OCI-LY7 (cell line): Measurements from ENCODE around the gene RGL1. TPM values are rescaled to one million over a fixed set of nuclear protein-coding genes. Genes with fewer than 3 reads are reported as not detected.

Experiments used
- BruUV-seq: library from RNA; stranded (reverse); fragments of 400-500 nt; replicated peaks from 2 replicates; lab custom pipeline; 2021; lab: Mats Ljungman, UMichigan
- CTCF ChIA-PET: fragments of 300-600 bp; sonication (Branson Sonifier 250); formaldehyde crosslinking; loops from one replicate; lab custom pipeline; 2022; ENCODE audit warnings: antibody characterized with exemption; ENCODE audit not compliant: unreplicated experiment; lab: Charles Lee
- POLR2A ChIA-PET: fragments of 300-600 bp; sonication (Branson Sonifier 250); formaldehyde crosslinking; loops from one replicate; lab custom pipeline; 2022; ENCODE audit warnings: antibody characterized with exemption; lab: Charles Lee
- DNase-seq: peaks from one replicate; pipeline ENCODE4 v3.0.0-alpha.2; 2015; ENCODE audit warnings: low spot score
- H2AFZ ChIP-seq: fragments of 200-600 bp; sonication (generic), shearing (Covaris generic); 2 replicates; pipeline ENCODE4 v1.6.1; 2014; ENCODE audit warnings: mild to moderate bottlenecking, antibody characterized with exemption, low read length, moderate library complexity
- H3K27ac ChIP-seq: fragments of 200-600 bp; sonication (generic); 2 replicates; pipeline ENCODE4 v1.5.1; 2014; ENCODE audit warnings: mixed run types, low read depth, mild to moderate bottlenecking, moderate library complexity, low read length, inconsistent platforms; ENCODE audit not compliant: poor library complexity, severe bottlenecking
- H3K36me3 ChIP-seq: fragments of 200-600 bp; sonication (generic); 2 replicates; pipeline ENCODE4 v1.6.1; 2014; ENCODE audit warnings: mild to moderate bottlenecking, antibody characterized with exemption, low read length, moderate library complexity, mixed read lengths; ENCODE audit not compliant: insufficient read depth
- H3K4me1 ChIP-seq: fragments of 200-600 bp; sonication (generic); 2 replicates; pipeline ENCODE4 v1.5.1; 2014; ENCODE audit warnings: mild to moderate bottlenecking, low read length; ENCODE audit not compliant: insufficient read depth, poor library complexity, severe bottlenecking
- H3K4me2 ChIP-seq: fragments of 200-600 bp; sonication (generic); 2 replicates; pipeline ENCODE4 v1.6.1; 2014; ENCODE audit warnings: mild to moderate bottlenecking, low read length
- H3K4me3 ChIP-seq: fragments of 200-600 bp; sonication (generic); 2 replicates; pipeline ENCODE4 v1.5.1; 2014; ENCODE audit warnings: mild to moderate bottlenecking, low read depth, low read length; ENCODE audit not compliant: poor library complexity, severe bottlenecking
- H3K79me2 ChIP-seq: fragments of 200-600 bp; sonication (generic); 2 replicates; pipeline ENCODE4 v1.6.1; 2016; ENCODE audit warnings: low read depth, mild to moderate bottlenecking, low read length, moderate library complexity, mixed read lengths; ENCODE audit not compliant: insufficient read depth
- H3K9me2 ChIP-seq: fragments of 200-600 bp; sonication (generic); 2 replicates; pipeline ENCODE4 v1.6.1; 2016; ENCODE audit warnings: mild to moderate bottlenecking, low read length, mixed read lengths; ENCODE audit not compliant: insufficient read depth
- H3K9me3 ChIP-seq: fragments of 200-600 bp; sonication (generic); 2 replicates; pipeline ENCODE4 v1.6.1; 2014; ENCODE audit warnings: mild to moderate bottlenecking, mixed run types, low read length, mixed read lengths
- H4K20me1 ChIP-seq: fragments of 200-600 bp; sonication (generic); 2 replicates; pipeline ENCODE4 v1.6.1; 2014; ENCODE audit warnings: mild to moderate bottlenecking, antibody characterized with exemption, low read length, moderate library complexity, mixed read lengths; ENCODE audit not compliant: insufficient read depth
- EZH2phosphoT487 ChIP-seq: fragments of 200-600 bp; sonication (generic); IDR thresholded peaks from 2 replicates; pipeline ENCODE4 v1.6.1; 2018; ENCODE audit warnings: low read depth, borderline replicate concordance, mild to moderate bottlenecking, mixed run types, antibody characterized with exemption, low read length, moderate library complexity, mixed read lengths
- intact Hi-C: fragments of 100-400 bp; cut with micrococcal nuclease; formaldehyde crosslinking; loops from one replicate; pipeline ENCODE4 v1.10.0; 2022; ENCODE audit not compliant: unreplicated experiment
- total RNA-seq, 2 experiments: library from RNA; depleted of rRNA in 1 of 2; stranded (reverse); fragments of >200 nt in 1 of 2; shearing (Covaris generic) in 1 of 2; gene quantifications; 2 replicates each; pipeline ENCODE4 v1.2.3, GENCODE V29; 2014 to 2022
- TF ChIP-seq, protein P1 (sequence below): fragments of 200-600 bp; sonication (generic); conservative IDR thresholded peaks from 2 replicates; pipeline ENCODE4 v1.5.1; 2014; ENCODE audit warnings: mild to moderate bottlenecking, antibody characterized with exemption, low read length, moderate library complexity, mixed read lengths

Gene RGL1
- total RNA-seq, 2 experiments from 2014 or later = 0.32 to 0.35 TPM

GRCh38 chr1:183800449-183800848, 4.5 kb upstream of the RGL1 start:
- no peaks in the 10 kb centered on the region for H4K20me1 ChIP-seq
- no peaks in the 10 kb centered on the region for H3K79me2 ChIP-seq
- no peak for DNase-seq
- POLR2A ChIA-PET = no interaction called here
- no peak overlapping the region for H3K4me2 ChIP-seq
- intact Hi-C loops = no loop called here
- TF ChIP-seq, protein P1, sequence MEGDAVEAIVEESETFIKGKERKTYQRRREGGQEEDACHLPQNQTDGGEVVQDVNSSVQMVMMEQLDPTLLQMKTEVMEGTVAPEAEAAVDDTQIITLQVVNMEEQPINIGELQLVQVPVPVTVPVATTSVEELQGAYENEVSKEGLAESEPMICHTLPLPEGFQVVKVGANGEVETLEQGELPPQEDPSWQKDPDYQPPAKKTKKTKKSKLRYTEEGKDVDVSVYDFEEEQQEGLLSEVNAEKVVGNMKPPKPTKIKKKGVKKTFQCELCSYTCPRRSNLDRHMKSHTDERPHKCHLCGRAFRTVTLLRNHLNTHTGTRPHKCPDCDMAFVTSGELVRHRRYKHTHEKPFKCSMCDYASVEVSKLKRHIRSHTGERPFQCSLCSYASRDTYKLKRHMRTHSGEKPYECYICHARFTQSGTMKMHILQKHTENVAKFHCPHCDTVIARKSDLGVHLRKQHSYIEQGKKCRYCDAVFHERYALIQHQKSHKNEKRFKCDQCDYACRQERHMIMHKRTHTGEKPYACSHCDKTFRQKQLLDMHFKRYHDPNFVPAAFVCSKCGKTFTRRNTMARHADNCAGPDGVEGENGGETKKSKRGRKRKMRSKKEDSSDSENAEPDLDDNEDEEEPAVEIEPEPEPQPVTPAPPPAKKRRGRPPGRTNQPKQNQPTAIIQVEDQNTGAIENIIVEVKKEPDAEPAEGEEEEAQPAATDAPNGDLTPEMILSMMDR = no peak
- TF ChIP-seq EZH2phosphoT487 = no peak
- no peaks in the 10 kb centered on the region for H3K9me3 ChIP-seq
- no peaks in the 10 kb centered on the region for H3K36me3 ChIP-seq
- no peak overlapping the region for H2AFZ ChIP-seq
- no peak overlapping the region for H3K27ac ChIP-seq
- H3K4me1 ChIP-seq = no peaks in the 10 kb centered on the region
- BruUV-seq = no TSS peak
- CTCF ChIA-PET = no interaction called here
- H3K4me3 ChIP-seq = no peak overlapping the region
- H3K9me2 ChIP-seq = no peaks in the 10 kb centered on the region

- Histone ChIP-seq H3K9me2 (no peaks in the 10 kb centered on the region), H3K36me3 (no peaks in the 10 kb centered on the region), H2AFZ (no peak overlapping the region), H3K9me3 (no peaks in the 10 kb centered on the region), H3K4me2 (no peak overlapping the region), H3K4me1 (no peaks in the 10 kb centered on the region), H3K4me3 (no peak overlapping the region), H4K20me1 (no peaks in the 10 kb centered on the region), H3K27ac (no peak overlapping the region), H3K79me2 (no peaks in the 10 kb centered on the region)
- intact Hi-C loops = no loop called here
- ChIA-PET POLR2A (interaction anchor here (0.7 kb wide), 1 partner anchor 21 kb away, joined by 4 read pairs; no protein-coding TSS in a partner anchor), CTCF (no interaction called here)
- no TSS peak for BruUV-seq
- DNase-seq = no peak
- TF ChIP-seq, protein P1 = no peak
- TF ChIP-seq EZH2phosphoT487 = no peak
These were observed 3.3 kb upstream of the RGL1 start for GRCh38 chr1:183801649-183802048.

GRCh38 chr1:183804387-183804786, 533 bp upstream of the RGL1 start:
- H3K9me3 ChIP-seq = no peaks in the 10 kb centered on the region
- DNase-seq = no peak
- H3K27ac ChIP-seq = no peak overlapping the region
- no peak for TF ChIP-seq EZH2phosphoT487
- TF ChIP-seq, protein P1 = no peak
- no peak overlapping the region for H3K4me2 ChIP-seq
- H3K4me3 ChIP-seq = no peak overlapping the region
- H3K4me1 ChIP-seq = no peaks in the 10 kb centered on the region
- BruUV-seq = no TSS peak
- ChIA-PET POLR2A (no interaction called here), CTCF (no interaction called here)
- H3K9me2 ChIP-seq = no peaks in the 10 kb centered on the region
- H3K36me3 ChIP-seq = no peaks in the 10 kb centered on the region
- H4K20me1 ChIP-seq = no peaks in the 10 kb centered on the region
- intact Hi-C loops = no loop called here
- no peak overlapping the region for H2AFZ ChIP-seq
- no peaks in the 10 kb centered on the region for H3K79me2 ChIP-seq
